SW480 (cell line): ENCODE data around the gene PPM1F.
"Not testable (repeated sequence)": the region's sequence is repeated elsewhere in the genome, so short reads cannot be mapped to it uniquely, and the experiment has no call there.

Experiments used
- DNase-seq: peaks from one replicate; pipeline ENCODE4 v3.0.0-alpha.2; 2016; ENCODE audit warnings: low spot score

The PPM1F gene

GRCh38 chr22:21919526-21920307 is 32.9 kb downstream of the PPM1F start:
- DNase-seq = no peak

GRCh38 chr22:21918466-21919185 is 34.0 kb downstream of the PPM1F start:
- no peak for DNase-seq

DNA sequence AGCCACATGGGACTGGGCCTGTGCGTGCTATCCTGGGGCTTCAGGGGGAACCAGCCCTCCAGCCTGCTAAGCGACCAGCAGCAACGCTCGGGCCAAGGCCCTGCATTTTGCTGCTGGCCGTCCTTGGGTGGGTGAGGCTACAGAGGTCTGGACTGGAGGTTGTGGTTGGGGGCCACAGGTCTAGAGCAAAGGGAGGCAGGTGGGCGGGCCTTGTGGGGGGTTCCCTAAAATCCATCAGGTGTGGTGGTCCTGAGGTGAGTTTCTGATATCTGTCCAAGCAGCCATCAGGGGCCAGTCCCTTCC is 34.7 kb downstream of the PPM1F start:
- DNase-seq = no peak

- no peak for DNase-seq
Observed at GRCh38 chr22:21917181-21917958, 35.3 kb downstream of the PPM1F start.

- no peak for DNase-seq
Observed at GRCh38 chr22:21916309-21916918, 36.2 kb downstream of the PPM1F start.

GRCh38 chr22:21915624-21916308 is 36.9 kb downstream of the PPM1F start:
- DNase-seq = no peak

- not testable (repeated sequence) for DNase-seq
Observed at GRCh38 chr22:21914033-21914642, 38.5 kb downstream of the PPM1F start.

DNA sequence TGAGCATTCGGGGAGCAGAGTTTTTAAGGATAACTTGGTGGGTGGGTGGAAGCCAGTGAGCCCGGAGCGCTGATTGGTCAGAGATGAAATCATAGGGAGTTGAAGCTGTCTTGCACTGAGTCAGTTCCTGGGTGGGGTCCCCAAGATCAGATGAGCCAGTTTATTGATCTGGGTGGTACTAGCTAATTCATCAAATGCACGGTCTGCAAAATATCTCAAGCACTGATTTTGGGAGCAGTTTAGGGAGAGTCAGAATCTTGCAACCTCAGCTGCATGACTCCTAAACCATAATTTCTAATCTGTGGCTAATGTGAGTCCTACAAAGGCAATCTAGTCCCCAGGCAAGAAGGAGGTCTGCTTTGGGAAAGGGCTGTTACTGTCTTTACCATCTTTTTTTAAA is 42.3 kb downstream of the PPM1F start:
- not testable (repeated sequence) for DNase-seq

DNA sequence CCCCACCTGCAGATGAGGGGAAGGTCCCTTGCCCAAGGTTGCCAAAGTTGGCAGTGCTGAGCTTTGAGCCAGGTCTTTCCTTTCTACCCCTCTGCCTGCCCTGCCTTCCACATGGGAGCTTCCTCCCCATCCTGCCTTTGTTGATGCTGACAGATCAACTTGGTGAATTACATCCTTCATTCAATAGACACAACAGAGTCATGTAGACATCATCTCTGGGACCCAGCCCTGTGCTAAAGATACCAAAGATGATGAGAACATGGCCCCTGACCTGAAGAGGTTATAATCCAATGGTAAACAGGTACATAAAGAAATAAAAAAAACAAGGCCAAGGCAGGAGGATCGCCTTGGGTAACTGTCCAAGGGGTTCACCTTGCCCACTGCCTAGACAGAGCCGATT is 42.8 kb downstream of the PPM1F start:
- DNase-seq = no peak

- DNase-seq = no peak
Observed at GRCh38 chr22:21907638-21908522, 44.8 kb downstream of the PPM1F start.

- DNase-seq = not testable (repeated sequence)
Observed at GRCh38 chr22:21905234-21905633, 47.4 kb downstream of the PPM1F start.

- DNase-seq = no peak
Observed at GRCh38 chr22:21904250-21904789, 48.3 kb downstream of the PPM1F start.

- no peak for DNase-seq
Observed at GRCh38 chr22:21903283-21903682, 49.4 kb downstream of the PPM1F start.

DNA sequence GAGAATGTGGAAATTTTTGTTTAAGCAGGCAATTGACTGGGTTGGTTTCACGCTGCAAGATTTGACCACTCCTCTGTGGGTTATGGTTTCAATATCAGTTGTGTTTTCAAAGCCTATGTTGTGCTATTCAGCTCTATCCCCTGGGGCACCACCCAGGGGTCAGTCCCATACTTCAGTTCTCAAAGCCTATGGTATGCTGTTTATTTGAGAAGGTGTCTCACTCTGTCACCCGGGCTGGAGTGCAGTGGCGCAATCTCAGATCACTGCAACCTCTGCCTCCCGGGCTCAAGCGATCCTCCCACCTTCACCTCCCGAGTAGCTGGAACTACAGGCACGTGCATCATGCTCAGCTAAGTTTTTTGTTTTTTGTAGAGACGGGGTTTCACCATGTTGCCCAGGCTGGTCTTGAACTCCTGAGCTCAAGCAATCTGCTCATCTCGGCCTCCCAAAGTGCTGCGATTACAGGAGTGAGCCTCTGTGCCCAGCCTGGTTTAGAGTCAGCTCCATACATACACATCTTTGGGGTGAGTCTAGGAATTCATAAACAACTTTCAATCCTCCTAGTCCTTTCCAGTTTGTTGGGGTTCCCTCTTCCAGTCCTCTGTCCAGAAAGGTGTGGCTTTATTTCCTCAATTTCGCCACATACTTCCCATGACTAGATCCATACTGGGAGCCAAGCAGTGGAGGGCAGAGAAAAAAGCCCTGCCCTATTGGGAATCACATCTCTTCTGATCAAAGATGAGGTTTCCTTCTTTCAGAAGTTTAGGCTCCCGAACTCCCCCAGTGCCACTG is 50.2 kb downstream of the PPM1F start:
- no peak for DNase-seq

DNA sequence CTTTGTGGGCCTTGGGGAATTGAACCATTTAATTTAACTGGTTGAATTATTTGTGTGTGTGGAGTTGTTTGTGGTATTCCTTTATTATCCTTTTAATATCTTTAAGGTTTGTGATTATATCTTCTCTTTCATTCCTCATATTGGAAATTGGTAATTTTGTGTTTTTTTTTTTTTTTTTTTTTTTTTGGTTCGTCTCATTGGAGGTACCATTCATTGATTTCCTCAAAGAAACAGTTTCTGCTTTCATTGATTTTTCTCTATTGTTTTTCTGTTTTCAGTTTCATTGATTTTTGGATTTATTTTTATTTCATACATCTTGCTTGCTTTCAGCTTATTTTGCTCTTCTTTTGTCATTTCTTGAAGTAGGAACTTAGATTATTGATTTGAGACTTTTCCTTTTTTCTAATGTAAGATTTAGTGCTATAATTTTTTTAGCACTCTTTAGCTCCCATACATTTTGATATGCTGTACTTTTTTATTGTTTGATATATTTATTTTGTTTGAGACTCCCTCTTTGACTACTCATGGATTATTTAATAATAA is 54.2 kb downstream of the PPM1F start:
- DNase-seq = no peak

GRCh38 chr22:21896951-21897513 is 55.6 kb downstream of the PPM1F start:
- DNase-seq = no peak

DNA sequence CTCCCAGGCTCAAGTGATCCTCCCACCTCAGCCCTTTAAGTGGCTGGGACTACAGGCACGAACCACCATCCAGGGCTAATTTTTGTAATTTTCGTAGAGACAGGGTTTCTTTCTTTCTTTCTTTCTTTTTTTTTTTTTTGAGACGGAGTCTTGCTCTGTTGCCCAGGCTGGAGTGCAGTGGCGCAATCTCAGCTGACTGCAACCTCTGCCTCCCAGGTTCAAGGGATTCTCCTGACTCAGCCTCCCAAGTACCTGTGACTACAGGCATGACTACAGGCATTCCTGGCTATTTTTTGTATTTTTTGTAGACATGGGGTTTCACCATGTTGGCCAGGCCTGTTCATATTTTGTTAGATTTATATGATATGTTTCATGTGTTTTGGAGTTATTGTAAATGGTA is 56.4 kb downstream of the PPM1F start:
- DNase-seq = not testable (repeated sequence)

- DNase-seq = no peak
Observed at GRCh38 chr22:21894799-21895198, 57.8 kb downstream of the PPM1F start.
